ENCODE data around the gene OR14I1.
"Not testable (repeated sequence)": the region's sequence is repeated elsewhere in the genome, so short reads cannot be mapped to it uniquely, and the experiment has no call there.

Gene OR14I1

GRCh38 chr1:248686815-248687214 is 15.8 kb downstream of the OR14I1 start:
- DNase-seq: no peak

GRCh38 chr1:248681651-248682050 is 20.9 kb downstream of the OR14I1 start:
- DNase-seq: no peak

GRCh38 chr1:248670003-248670402 is 32.6 kb downstream of the OR14I1 start:
- DNase-seq: no peak

- DNase-seq: not testable (repeated sequence)
Measured at GRCh38 chr1:248663453-248664328, 38.9 kb downstream of the OR14I1 start.

- not testable (repeated sequence) for DNase-seq
Measured at GRCh38 chr1:248656797-248657196, 45.8 kb downstream of the OR14I1 start.

GRCh38 chr1:248655354-248655753 is 47.2 kb downstream of the OR14I1 start, which contains the start of gene OR2T27:
TSS of gene OR2T27 (minus strand) at chr1:248655528. CDS start at chr1:248650884, 4,644 bp downstream.
- DNase-seq: not testable (repeated sequence)
